ENCODE measurements around the gene SLC1A7.

SLC1A7 gene

DNA sequence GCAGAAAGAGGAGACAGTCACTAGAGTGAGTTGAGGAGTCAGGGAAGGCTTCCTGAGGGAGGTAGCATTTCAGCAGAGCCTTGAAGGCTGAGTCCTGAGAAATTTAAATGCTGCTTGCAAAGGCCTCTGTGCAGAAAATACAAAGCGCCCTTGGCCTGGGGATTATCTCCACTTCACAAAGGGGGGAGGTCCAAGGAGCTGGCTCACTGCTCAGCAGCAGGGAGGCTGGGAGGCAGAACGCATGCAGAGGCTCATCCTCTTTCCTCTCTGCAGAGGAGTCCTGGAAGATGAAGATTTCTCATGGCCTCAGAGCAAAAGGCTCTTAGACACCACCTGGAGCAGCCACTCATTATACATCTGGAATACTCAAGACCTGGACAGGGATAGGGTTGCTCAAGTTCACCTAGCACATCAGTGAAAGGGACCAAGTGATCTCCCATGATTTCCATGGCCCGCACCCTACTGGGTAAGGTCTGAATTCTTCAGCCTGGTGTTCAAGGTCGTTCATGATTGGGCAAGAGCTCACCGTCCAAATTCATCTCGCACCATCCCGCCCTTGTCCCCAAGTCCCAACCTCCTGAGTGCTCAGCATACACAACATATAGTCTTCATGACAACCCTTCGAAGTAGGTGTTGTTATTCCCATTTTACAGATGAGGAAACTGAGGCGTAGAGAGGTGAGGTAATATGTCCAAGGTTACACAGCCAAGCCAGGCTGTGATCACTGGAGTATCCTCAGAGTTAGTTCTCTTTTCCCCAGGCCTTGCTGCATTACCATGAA lies 9.0 kb downstream of the SLC1A7 start:
- DNase-seq (ENCODE audit: low read depth) = no peak

DNA sequence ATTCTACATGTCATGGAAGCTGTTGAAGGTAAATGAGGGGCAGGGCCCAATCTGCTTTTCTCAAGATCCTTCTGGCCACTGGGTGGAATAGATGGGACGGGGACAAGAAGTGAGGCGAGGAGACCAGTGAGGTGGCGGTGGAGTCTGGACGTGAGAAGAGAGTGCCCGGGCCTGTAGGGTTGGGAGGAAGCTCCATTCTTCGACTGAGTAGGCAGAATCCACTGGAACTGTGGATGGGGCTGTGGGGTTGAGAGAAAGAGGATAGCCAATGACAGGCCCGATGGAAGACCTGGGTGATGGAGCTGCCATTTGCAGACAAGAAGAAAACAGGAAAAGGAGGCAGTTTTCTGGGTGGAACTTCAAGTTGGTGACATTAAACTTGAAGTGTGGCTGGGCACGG lies 10.3 kb downstream of the SLC1A7 start:
- no peak for DNase-seq (ENCODE audit: low read depth)

DNA sequence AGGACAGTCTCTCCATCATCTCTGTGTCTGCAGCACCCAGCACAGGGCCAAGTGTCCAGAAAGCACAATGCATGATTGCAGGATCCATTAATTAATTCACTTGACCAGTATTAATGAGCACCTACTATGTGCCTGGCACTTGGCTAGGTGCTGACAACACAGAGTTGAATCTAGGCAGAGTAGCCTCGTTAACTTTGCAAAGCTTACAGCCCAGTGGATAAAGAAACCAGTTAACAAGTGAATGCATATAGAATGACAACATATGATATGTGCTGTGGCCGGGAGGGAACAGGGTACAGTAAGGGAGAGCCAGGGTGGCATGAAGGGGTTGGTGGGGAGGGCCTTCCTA lies 10.9 kb downstream of the SLC1A7 start:
- DNase-seq (ENCODE audit: low read depth) = no peak

DNA sequence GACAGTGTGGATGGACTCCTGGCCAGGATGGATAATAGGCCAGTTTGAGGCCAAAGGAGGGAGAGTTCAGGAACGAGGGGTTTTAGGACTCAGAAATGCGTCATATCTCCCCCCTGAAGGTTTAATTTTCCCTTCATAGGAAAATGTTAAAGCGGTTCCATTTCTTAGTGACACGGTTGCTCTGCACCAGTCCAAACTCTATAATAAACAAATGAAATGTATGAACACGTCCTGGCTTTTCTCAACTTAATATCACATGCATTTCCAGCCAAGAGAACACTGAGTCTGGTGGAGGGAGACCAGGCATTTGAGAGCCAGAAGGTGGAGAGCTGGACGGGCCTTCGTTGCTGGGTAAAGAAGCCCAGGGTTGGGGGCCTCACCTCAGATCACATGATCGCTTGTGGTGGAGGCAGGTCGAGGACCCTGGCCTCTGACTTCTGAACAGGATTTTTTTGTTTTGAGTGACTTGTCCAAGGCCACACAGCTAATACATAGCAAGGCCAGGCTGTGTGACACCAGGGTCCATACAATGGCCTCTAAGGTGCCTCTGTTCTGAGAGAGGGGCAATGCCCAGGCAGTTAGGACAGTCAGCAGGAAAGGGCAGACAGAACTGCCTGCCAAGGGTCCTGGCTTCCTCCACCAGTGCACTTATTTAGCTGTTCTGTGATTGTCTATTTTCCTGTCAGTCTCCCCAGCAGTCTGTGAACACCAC lies 11.4 kb downstream of the SLC1A7 start:
- DNase-seq (ENCODE audit: low read depth) = no peak

DNA sequence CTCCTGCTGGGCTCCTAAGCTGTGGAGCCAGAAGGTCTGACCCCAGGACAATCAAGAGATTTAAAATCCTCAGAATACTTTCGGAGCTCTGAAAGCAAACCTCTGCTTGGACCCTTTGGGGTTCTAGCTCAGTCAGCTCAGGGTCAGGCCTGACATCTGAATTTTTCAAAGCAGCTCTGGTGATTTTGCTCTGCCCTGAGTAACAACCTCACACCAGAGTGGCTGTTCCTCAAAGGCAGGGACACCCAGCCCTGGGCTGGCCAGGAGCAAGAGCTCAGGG lies 11.9 kb downstream of the SLC1A7 start:
- DNase-seq (ENCODE audit: low read depth) = no peak

DNA sequence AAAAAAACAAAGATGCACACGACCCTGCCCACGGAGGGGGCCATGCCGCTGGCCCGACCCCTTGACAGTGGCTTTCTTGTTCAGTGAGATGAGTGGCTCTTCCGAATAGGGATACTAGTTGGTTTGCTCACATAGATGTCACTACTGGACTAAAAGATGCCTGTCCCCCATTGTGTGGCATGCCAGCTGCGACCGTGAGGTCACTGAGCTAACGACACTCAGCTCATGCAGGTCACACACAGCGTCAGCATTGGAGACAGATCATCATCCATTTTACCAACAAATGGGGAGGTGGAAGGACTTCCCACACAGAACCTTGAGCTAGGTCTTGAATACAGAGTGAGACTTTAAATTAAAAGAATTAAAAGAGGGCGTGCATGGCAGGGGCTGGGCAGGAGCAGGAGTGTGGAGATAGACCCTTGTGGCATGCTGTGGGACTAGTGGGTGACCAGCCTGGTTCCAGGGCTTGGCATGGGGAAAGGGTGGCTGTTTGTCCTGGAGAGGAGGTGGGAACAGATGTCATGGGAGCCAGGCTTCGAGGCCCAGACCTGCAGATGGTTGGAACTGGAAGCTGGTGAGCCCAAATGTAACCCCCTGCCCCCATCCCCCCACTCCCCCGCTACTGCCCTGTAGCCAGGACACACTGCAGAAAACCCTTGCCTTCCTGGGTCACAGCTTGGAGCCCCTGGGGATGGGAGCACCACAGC lies 12.4 kb downstream of the SLC1A7 start:
- DNase-seq (ENCODE audit: low read depth) = no peak

DNA sequence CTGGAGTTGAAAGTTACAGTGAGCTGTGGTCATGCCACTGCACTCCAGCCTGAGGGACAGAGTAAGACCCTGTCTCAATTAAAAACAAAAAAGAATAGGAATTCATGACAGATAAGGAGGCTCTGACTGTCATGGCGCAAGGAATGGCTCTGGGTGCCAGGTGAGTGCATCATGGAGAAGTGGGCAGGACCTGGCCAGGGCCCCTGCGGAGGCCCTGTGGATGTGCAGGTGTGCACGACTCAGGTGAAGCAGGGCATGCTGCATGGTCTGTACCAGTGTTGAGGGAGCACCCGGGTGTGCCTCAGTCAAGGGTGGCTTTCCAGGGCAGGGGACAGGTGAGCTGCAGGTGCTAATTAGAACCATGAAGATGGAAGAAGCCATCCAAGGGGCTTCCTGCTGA lies 14.0 kb downstream of the SLC1A7 start:
- no peak for DNase-seq (ENCODE audit: low read depth)

DNA sequence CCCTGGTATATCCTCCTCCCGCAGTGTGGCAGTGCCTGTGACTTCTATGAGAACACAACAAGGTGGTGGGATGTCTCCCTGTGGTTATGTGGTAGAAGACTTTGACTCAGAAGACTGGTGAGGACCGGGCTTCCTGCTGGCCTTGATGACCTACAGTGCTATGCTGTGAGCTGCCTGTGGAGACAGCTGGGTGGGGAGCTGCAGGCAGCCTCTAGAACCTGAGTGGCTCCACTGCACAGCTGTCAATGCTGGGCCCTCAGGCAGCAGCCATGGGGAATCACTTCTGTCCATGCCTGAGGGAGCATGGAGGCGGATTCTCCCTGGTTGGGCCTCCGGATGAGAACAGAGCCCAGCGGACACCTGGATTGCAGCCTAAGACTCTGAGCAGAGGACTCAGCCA lies 14.9 kb downstream of the SLC1A7 start:
- no peak for DNase-seq (ENCODE audit: low read depth)

DNA sequence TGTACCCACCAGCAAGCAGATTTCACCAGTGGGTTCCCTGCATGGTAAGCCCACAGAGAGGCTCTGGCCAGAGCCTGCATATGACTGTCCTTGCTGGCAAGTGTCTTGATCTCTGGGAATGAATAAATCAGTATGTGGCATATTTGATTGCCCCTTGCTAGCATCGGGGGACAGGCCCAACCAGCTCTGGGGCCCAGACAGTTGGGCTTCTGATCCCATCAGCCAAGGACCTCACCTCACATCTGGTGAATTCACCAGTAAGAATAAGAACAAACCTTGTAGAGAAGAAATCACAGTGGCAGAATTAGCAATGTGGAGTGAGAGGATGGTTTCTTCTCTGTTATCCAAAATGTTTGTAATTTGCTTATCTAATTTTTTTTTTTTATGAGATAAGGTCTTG lies 15.9 kb downstream of the SLC1A7 start:
- DNase-seq (ENCODE audit: low read depth) = no peak

DNA sequence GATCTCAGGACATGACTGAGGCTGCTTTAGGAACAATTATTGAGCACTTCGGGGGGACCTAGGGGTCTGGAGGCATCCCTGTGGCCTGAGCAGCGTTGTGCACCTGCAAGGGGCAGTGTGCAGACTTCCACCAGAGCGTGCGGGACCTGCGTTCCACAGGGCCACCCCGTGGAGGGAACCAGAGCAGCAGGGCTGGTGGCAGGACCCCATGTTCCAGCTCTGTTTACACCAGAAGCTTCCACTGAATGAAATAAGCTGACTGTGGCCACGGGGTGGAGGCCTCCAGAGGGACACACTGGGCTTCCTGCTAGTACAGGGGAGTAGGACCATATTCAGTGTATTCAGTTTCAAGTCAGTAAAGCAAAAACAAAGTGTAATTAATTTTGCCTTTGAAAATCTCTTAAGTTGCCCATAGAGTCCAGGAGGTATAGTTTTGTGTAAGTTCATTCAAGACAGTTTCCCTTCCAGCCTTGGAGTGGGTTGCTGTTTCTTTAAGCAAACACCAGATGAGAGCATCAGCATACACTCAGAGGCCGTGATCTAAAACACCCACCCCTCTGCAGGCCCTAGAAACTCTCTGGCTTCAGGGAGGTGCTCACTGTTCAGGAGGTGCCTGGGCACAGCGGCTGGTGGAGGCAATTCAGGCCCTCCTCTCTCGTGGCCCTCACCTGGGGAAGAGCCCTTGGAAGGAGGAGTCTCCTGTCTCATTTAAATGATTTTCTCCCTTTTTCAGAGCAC lies 16.6 kb downstream of the SLC1A7 start:
- no peak for DNase-seq (ENCODE audit: low read depth)

DNA sequence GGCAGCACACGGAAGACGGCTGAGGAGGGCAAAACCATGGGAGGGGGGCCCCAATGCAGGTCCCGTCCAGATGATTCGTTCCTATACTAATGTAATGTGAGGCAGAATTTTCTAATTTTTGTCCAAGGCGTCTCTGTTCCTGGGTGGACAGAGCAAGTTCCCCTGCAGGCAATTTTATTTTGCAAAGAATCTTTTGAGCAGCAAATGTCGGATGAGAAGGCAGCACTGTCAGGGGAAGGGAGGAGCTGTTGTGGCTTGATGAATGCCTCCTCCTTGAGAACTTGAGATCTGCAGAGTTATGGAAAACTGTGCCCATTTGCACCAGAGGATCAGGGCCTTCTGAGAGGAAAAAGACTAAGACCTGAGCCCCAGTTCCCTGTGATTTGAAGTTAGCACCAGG lies 17.3 kb downstream of the SLC1A7 start:
- DNase-seq (ENCODE audit: low read depth) = no peak

DNA sequence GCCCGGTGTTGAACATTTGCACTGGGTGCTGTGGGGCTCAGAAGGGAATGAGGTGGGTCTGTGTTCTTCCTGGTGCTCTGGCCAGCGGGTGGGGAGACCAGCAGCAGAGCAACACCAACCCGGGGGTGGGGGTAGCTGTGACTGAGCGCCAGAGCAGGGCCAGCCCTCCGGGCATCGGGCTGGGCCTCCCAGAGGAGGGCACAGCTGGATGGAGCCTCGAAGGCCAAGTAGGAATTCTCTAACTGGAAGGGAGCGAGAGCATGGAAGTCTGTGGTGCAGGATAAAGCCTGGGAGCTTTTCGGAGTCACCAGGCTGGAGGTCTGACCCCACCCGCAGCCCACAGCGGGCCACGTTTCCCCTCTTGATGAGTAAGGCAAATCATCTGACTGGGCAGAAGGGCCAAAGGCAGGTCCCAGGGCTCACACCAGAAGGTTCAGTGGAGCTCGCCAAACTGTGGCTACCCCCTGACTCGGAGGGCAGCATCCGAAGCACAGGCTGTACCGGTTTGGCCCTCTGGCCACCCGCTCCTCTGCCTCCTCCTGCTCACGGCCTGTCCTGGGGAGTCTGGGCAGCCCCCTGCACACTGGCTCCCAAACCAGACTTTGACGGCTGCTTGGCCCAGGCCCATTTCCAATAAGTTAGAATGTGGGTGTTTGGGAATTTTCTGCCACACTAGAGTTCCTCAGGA lies 18.8 kb downstream of the SLC1A7 start:
- DNase-seq (ENCODE audit: low read depth) = no peak

DNA sequence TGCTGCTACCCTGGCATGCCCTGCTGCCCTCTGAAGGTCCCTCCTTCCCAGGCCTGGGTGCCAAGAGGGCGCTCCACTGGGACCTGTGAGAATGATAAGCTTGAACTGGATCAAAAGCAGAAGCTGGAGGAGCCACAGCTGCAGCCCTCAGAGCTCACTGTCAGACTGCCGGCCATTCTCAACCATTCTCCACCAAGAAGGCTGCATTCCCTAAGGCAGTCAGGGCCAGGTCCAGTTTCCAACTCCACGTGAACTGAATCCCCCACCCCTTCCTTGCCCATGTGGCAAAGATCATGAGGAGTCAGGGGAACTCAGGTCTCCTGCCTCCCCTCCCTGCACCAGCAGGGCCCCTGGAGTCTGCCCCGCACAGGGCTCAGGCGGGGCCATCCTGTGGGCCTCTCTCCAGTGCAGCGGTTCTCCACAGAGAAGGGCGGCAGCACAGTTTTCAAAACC lies 19.5 kb downstream of the SLC1A7 start:
- no peak for DNase-seq (ENCODE audit: low read depth)

DNA sequence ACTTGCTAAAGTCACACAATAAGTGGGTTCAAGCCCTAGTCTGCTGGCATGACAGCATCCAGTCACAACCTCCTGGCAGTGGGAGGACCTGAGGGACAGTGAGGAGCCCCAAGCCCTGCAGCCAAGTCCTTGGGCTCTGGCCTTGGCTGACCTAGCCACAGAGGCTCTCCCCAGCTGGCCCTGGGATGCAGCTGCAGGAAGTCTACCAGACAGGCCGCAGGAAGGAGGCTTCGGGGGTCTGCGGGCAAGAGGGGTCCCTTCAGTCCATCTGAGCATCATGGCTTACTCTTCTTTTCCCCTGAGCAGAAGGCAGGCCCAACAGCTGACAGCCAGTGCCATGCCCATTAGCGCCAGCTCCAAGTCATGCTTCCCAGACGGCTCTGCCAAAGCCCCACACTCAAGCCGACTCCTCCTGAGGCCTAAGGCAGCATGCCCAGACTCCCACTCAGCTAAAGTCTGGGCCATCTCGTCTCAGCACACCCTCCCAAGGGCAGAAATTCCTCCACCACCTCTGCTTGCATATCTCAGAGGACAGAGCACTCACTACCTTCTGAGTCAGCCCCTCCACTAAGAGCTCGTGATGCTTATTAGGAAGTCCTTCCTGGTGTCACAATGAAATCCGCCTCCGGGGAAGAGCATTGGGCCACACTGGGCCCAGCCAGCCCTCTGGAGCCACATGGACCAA lies 20.1 kb downstream of the SLC1A7 start:
- DNase-seq (ENCODE audit: low read depth) = no peak

DNA sequence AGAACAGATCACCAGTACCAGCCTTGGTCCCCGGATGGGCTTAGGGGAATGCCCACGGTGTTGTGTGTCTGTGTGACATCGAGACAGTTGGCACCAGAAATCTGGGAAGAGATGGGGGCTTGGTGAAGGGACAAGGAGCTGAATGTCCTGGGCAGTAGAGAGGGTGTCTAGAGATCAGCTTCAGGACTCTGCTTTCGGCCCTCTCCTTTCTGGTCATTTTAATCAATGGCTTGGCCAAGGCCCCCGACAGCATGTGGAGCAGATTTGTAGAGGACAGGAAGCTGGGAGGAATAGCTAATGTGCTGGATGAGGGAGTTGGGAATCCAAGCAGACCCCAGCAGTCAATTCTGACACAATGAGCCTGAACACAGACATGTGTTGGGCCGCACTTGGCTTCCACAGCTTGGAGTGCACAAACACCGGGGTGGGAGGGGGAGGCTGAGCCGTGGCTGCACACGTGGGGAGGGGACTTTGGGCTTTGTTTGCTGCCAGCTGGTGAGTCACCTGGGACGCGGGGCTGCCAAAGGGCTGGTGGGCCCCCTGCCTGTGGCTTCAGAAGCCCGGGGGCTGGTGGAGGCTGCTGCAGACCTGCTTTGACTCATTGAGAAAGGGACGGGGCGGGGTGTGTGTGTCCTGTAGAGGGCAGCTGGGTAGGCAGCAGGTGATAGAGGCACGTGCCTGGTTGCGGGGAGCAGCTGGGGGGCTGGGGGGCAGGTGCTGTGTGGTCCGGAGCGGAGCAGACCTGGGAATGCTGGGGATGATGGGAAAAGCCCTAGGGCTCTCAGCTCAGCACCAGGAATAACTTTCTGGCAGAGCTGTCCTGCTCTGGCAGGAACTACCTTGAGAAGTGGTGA lies 20.9 kb downstream of the SLC1A7 start:
- no peak for DNase-seq (ENCODE audit: low read depth)

DNA sequence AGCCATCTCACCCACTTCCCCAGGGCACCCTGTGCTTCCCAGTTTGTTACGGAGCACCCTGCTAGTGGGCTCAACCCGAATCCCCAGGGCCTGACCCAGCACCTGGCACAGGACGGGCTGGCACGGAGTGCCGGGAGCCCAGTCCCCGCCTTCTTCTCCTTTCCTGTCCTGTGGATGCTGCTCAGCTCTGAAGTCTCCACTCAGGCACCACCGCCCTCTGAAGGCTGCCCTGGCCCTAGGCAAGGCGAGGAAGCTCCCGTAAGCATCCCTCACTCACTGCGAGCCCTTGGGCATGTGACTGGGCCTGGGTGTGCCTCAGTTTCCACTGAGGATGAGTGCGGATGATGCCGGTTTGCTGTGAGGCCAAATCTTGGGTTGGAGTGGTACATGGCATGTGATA lies 21.8 kb downstream of the SLC1A7 start:
- DNase-seq (ENCODE audit: low read depth) = no peak

DNA sequence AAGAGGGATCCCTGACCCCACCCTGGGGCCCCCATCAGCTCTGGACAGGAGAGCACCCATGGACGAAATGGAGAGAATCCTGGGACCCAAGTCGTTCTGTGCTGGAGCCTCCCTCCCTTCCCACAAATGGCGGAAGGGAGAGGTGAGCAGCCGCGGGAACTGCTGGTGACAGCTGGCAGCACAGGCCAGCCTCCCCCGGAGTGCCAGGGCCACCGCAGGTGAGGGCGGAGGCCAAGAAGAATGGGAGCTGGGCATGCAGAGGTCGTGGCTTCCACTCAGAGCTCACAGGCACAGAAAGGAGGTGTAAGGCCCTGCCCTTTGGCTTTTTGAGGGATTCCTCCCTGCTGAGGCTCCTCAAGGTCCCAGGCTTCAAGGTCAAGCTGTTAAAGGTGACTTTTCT lies 24.6 kb downstream of the SLC1A7 start:
- no peak for DNase-seq (ENCODE audit: low read depth)

DNA sequence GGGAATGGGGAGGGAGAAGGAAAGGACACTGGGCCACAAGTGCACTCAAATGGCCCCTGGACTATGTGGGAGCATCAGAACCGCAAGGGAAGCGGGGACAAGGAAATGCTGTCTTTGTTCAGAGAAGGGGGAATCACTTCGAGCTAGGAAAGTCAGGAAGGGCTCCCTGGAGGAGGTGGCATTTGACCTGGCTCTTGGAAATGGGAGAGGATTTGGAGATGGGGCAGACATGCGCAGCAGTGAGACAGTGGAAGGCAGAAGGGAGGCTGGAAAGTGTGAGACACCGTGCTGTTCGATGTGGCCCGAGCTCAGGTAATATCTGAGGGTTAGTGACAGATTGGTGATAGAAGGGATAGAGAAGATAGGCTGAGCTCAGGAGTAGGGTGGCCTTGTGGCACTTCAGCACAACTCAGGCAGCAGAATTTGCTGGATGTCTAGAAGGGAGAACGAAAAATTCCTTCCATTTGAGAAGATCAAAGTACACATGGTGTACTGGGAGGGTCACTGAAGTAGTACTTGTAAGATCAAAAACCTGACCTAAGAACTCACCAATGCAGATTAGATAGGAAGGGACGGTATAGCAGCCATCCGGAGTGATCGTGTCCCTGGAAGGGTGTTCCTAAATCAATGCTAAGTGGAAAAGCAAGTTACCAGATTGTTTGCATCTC lies 25.4 kb downstream of the SLC1A7 start:
- DNase-seq (ENCODE audit: low read depth) = no peak

DNA sequence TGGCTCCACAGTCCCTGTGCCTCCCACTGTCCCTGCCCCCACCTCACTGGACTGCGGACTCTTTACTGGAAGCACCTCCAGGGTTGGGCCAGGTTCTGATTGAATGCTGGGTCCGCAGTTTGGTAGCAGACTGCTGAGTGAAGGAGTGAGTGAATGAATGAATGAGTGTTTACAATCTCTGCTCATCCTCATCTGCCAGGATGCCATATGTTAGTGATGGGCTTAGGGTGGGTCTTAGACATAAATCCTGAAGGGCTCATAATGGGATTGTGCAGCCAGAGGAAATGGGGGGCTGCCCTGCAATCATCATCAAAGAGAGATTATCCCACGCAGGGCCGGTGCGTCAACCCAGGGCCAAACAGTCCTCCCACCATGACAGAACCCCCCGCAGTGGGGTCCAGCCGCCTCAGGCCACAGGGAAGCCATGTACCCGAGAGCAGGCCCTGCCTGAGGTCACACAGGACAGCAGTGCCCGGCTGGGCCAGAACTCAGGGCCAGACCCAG lies 26.1 kb downstream of the SLC1A7 start:
- DNase-seq (ENCODE audit: low read depth) = no peak
